Measurements from ENCODE around the gene DNAH14. TPM values are rescaled to one million over a fixed set of nuclear protein-coding genes. Genes with fewer than 3 reads are reported as not detected.

DNAH14 gene
- total and polyA plus RNA-seq, 9 of the 15 experiments (the other 6 are each of a cell fraction or from before 2014, with no cell fraction given), result 58.4 to 142 (median 98.4) TPM

DNA sequence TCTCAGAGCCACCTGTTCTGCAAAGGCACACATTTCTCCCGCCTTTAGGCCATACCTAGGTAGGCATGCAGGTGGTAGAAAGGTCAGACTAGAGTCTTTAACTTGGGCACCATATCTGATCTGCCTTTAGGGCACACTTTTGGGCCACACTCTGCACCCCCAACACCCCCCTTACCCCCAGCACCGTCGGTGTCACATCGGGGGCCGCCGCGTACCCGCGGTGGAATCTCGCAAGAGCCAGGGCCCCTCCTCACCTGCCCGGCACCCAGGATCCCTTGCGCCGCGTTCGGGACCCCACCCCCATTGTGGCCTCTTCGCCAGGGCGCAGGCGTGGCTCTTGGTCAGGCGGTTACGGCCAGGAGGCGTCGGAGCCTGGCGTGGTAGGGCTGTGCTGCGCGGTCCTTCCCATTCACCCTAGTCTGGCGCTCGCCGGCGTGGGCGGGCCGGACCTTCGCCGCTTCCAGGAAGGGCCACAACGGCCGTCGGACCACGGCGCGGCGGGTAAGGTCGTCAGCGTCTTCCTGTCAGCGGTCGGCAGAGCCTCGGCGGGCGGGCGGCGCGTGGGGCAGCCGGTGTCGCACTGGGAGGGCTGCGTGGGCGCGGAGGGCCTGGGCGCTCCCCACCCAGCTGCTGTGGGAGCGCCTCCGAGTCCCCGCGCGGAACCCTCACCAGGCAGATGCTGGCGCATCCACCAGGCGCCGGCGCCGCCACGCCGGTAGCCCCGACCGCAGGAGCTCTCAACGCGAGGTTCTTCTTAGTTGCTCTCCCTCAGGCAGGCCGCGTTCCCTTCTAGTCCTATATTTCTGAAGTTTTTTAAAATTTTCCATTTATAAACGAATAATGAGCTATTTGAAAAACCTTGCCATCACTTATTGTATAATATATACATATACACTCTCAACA, at the start of gene DNAH14 (continued):
- TF ChIP-seq ZNF133 (CRISPR knock-in tag; IDR thresholded peaks at IDR 0.05) (no peak), CBX1 (IDR thresholded peaks at IDR 0.05; ENCODE audit: low read depth) (peak; percentile 99), ZFX (CRISPR knock-in tag; IDR thresholded peaks at IDR 0.05) (peak; percentile 97), HIVEP1 (CRISPR knock-in tag; IDR thresholded peaks at IDR 0.05) (peak; percentile 45; the same call in 1 of the 2 replicates), WHSC1 (IDR thresholded peaks at IDR 0.05; ENCODE audit: low read length) (no peak), GTF2F1 (IDR thresholded peaks at IDR 0.05; ENCODE audit: low read depth, low read length) (0 out of 2 replicates have a peak, but pooled peaks have one; percentile 52), TBP (optimal IDR thresholded peaks at IDR 0.05; ENCODE audit: low read depth, low read length) (peak; percentile 87), ZNF23 (CRISPR knock-in tag; IDR thresholded peaks at IDR 0.05) (no peak), RNF2 (IDR thresholded peaks at IDR 0.05) (peak; percentile 93), HDAC1 (IDR thresholded peaks at IDR 0.05) (peak in 1 of 2 experiments; percentile 79; a peak in 2 of 4 replicates), YY1 (IDR thresholded peaks at IDR 0.05; ENCODE audit: borderline replicate concordance in 1 of 3, control insufficient read depth in 1 of 3, extremely low read depth in 1 of 3, insufficient read depth in 3 of 3, insufficient read length in 1 of 3, insufficient replicate concordance in 2 of 3, low read depth in 1 of 3, low read length in 2 of 3) (peak in 2 of 3 experiments; percentile 56 to 68), XRCC4 (IDR thresholded peaks at IDR 0.05; ENCODE audit: extremely low read depth, insufficient read depth, insufficient read length) (no peak), NFYB (IDR thresholded peaks at IDR 0.05; ENCODE audit: extremely low read depth, insufficient read length) (no peak), SMAD2 (IDR thresholded peaks at IDR 0.05; ENCODE audit: low read depth, low read length) (no peak), SOX6 (IDR thresholded peaks at IDR 0.05) (peak; percentile 86), BRCA1 (IDR thresholded peaks at IDR 0.05) (no peak), BRCA1 (CRISPR knock-in tag; IDR thresholded peaks at IDR 0.05) (no peak), MTA3 (IDR thresholded peaks at IDR 0.05; ENCODE audit: borderline replicate concordance) (peak; percentile 89; the same call in 1 of the 2 replicates), ZNF384 (IDR thresholded peaks at IDR 0.05; ENCODE audit: low read depth, low read length) (no peak), MYBL2 (IDR thresholded peaks at IDR 0.05; ENCODE audit: low read depth) (peak; percentile 34; the same call in 1 of the 2 replicates), MYBL2 (CRISPR knock-in tag; IDR thresholded peaks at IDR 0.05; ENCODE audit: borderline replicate concordance) (no peak), ARID2 (IDR thresholded peaks at IDR 0.05) (no peak), FOXO4 (CRISPR knock-in tag; IDR thresholded peaks at IDR 0.05) (no peak)
- TF ChIP-seq, protein P1, sequence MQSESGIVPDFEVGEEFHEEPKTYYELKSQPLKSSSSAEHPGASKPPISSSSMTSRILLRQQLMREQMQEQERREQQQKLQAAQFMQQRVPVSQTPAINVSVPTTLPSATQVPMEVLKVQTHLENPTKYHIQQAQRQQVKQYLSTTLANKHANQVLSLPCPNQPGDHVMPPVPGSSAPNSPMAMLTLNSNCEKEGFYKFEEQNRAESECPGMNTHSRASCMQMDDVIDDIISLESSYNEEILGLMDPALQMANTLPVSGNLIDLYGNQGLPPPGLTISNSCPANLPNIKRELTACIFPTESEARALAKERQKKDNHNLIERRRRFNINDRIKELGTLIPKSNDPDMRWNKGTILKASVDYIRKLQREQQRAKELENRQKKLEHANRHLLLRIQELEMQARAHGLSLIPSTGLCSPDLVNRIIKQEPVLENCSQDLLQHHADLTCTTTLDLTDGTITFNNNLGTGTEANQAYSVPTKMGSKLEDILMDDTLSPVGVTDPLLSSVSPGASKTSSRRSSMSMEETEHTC (IDR thresholded peaks at IDR 0.05), result peak; percentile 75
- TF ChIP-seq, protein P2, sequence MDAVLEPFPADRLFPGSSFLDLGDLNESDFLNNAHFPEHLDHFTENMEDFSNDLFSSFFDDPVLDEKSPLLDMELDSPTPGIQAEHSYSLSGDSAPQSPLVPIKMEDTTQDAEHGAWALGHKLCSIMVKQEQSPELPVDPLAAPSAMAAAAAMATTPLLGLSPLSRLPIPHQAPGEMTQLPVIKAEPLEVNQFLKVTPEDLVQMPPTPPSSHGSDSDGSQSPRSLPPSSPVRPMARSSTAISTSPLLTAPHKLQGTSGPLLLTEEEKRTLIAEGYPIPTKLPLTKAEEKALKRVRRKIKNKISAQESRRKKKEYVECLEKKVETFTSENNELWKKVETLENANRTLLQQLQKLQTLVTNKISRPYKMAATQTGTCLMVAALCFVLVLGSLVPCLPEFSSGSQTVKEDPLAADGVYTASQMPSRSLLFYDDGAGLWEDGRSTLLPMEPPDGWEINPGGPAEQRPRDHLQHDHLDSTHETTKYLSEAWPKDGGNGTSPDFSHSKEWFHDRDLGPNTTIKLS (IDR thresholded peaks at IDR 0.05; ENCODE audit: borderline replicate concordance, low read depth), result peak; percentile 92

Measured in K562 (cell line).